GM12864 (cell line): Measurements from ENCODE around the gene SLC34A2.
"Not testable (repeated sequence)": the region's sequence is repeated elsewhere in the genome, so short reads cannot be mapped to it uniquely, and the experiment has no call there.

Source experiments
- DNase-seq: peaks from one replicate; pipeline ENCODE4 v3.0.0-alpha.2; 2011; ENCODE audit warnings: low read depth
- H3K4me3 ChIP-seq: 2 replicates; pipeline ENCODE4 v1.5.1; 2011; ENCODE audit warnings: mild to moderate bottlenecking, low read depth, low read length, control low read depth
- TF ChIP-seq, protein P1 (sequence below): IDR thresholded peaks from 2 replicates; pipeline ENCODE4 v1.5.1; 2011; ENCODE audit warnings: low read depth, mild to moderate bottlenecking, moderate library complexity, low read length, control low read depth, inconsistent platforms; ENCODE audit errors: missing control alignments

SLC34A2 gene, protein sequence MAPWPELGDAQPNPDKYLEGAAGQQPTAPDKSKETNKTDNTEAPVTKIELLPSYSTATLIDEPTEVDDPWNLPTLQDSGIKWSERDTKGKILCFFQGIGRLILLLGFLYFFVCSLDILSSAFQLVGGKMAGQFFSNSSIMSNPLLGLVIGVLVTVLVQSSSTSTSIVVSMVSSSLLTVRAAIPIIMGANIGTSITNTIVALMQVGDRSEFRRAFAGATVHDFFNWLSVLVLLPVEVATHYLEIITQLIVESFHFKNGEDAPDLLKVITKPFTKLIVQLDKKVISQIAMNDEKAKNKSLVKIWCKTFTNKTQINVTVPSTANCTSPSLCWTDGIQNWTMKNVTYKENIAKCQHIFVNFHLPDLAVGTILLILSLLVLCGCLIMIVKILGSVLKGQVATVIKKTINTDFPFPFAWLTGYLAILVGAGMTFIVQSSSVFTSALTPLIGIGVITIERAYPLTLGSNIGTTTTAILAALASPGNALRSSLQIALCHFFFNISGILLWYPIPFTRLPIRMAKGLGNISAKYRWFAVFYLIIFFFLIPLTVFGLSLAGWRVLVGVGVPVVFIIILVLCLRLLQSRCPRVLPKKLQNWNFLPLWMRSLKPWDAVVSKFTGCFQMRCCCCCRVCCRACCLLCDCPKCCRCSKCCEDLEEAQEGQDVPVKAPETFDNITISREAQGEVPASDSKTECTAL

GRCh38 chr4:25654971-25655963 is at the start of gene SLC34A2:
SLC34A2 (plus strand) TSS chr4:25655851; CDS start chr4:25662501, 6,650 bp downstream.
- DNase-seq, result no peak
- H3K4me3 ChIP-seq, result no peak within 1 kb of the TSS
- TF ChIP-seq, protein P1, sequence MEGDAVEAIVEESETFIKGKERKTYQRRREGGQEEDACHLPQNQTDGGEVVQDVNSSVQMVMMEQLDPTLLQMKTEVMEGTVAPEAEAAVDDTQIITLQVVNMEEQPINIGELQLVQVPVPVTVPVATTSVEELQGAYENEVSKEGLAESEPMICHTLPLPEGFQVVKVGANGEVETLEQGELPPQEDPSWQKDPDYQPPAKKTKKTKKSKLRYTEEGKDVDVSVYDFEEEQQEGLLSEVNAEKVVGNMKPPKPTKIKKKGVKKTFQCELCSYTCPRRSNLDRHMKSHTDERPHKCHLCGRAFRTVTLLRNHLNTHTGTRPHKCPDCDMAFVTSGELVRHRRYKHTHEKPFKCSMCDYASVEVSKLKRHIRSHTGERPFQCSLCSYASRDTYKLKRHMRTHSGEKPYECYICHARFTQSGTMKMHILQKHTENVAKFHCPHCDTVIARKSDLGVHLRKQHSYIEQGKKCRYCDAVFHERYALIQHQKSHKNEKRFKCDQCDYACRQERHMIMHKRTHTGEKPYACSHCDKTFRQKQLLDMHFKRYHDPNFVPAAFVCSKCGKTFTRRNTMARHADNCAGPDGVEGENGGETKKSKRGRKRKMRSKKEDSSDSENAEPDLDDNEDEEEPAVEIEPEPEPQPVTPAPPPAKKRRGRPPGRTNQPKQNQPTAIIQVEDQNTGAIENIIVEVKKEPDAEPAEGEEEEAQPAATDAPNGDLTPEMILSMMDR, result no peak

DNA sequence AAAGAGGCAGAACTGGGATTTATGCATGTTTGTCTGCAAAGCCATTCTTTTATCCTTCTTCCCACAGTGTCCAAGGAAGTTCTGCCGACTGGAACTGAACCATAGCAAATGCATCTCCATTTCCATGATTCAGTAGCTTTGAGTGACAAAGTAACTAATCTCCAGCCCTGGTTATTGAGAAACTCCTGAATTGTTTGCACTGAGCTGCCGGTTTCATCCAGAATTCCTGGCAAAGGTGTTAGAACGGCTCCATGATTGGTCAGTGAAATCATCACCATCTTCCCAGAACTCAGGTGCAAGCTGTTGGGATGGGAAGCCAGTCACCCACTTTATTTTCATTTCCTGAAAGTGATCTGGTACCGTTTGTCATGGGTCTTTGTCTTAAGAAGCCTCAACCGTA is 47.0 kb upstream of the SLC34A2 start:
- no peak for DNase-seq
- TF ChIP-seq, protein P1, result no peak
- no peak overlapping the region for H3K4me3 ChIP-seq

DNA sequence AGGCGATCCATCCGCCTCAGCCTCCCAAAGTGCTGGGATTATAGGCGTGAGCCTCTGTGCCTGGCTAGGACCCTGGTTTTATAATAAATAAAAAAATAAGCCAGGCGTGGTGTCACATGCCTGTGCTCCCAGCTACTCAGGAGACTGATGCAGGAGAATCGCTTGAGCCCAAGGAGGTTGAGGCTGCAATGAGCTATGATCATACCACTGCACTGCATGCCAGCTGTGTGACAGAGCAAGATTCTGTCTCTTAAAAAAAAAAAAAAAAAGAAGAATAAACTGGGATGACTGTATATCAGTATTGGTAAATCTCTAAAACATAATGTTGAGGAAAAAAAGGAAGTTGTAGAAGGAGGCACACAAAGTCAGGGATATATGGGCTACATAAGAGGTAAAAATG is 45.7 kb upstream of the SLC34A2 start:
- H3K4me3 ChIP-seq, result no peak overlapping the region
- no peak for DNase-seq
- TF ChIP-seq, protein P1, result no peak

GRCh38 chr4:25613613-25614012 is 42.0 kb upstream of the SLC34A2 start:
- not testable (repeated sequence) for H3K4me3 ChIP-seq, DNase-seq

GRCh38 chr4:25614807-25615206 is 40.8 kb upstream of the SLC34A2 start:
- no peak overlapping the region for H3K4me3 ChIP-seq
- TF ChIP-seq, protein P1, result no peak
- no peak for DNase-seq

GRCh38 chr4:25621027-25621930 is 34.4 kb upstream of the SLC34A2 start:
- TF ChIP-seq, protein P1, result no peak
- no peak for DNase-seq
- no peak overlapping the region for H3K4me3 ChIP-seq
